Cardiac septum (tissue), 1 donor: ENCODE results near the gene PFN1. TPM values are rescaled to one million over a fixed set of nuclear protein-coding genes. Genes with fewer than 3 reads are reported as not detected.
A peak's percentile ranks its signal among the peaks of the same experiment; 100 is the strongest.

Source experiments
- DNase-seq: peaks from one replicate; pipeline ENCODE4 v3.0.0-alpha.2; 2020; ENCODE audit warnings: low spot score
- intact Hi-C: fragments of 100-400 bp; cut with DNase I; formaldehyde crosslinking; loops from one replicate; pipeline ENCODE4 v1.14.0; 2022
- microRNA-seq: library from miRNA; unstranded; fragments of <30 nt; microRNA quantifications from one replicate; pipeline ENCODE4 v1.2.0, GENCODE V29; 2020
- total RNA-seq: library from RNA; stranded (reverse); fragmentation: NEBNext Ultra II Directional; extraction: Animal tissue kit (Norgen Biotek cat#: 25700); gene quantifications from one replicate; pipeline ENCODE4 v1.2.1, GENCODE V29; 2021
- donor health status: DM: no; HTN: no; CAD: no.

PFN1 gene
- total RNA-seq, 1 donor from 2014 or later: 204 TPM

GRCh38 chr17:4901648-4902344 lies 46.5 kb downstream of the PFN1 start:
- intact Hi-C loops: loop anchor here (5.0 kb wide), 1 partner anchor 189 kb away; the partner anchor contains the start of gene ARRB2

GRCh38 chr17:4901108-4901647 lies 47.2 kb downstream of the PFN1 start:
- DNase-seq: no peak
- intact Hi-C loops: loop anchor here (5.0 kb wide), 1 partner anchor 189 kb away; the partner anchor contains the start of gene ARRB2

More at GRCh38 chr17:4901648-4902344, 46.5 kb downstream of the PFN1 start:
- DNase-seq: no peak

GRCh38 chr17:4900231-4901107 lies 47.9 kb downstream of the PFN1 start:
- intact Hi-C loops: loop anchor here (5.0 kb wide), 1 partner anchor 188 kb away; the partner anchor contains the start of gene ARRB2
- no peak for DNase-seq

- DNase-seq: peak; percentile 92
- intact Hi-C loops: loop anchor here (5.0 kb wide), 1 partner anchor 187 kb away; the partner anchor contains the start of gene ARRB2
These were observed 48.7 kb downstream of the PFN1 start, which contains the start of gene C17orf107 for GRCh38 chr17:4899341-4900230. TSS of gene C17orf107 (plus strand) at chr17:4899536. CDS start at chr17:4899763, 227 bp downstream.

- intact Hi-C loops: no loop called here
- DNase-seq: no peak
These were observed 49.4 kb downstream of the PFN1 start for GRCh38 chr17:4898927-4899326.

- intact Hi-C loops: no loop called here
- DNase-seq: no peak
These were observed 50.0 kb downstream of the PFN1 start for GRCh38 chr17:4898351-4898750.

- DNase-seq: no peak
- intact Hi-C loops: no loop called here
These were observed 50.5 kb downstream of the PFN1 start for GRCh38 chr17:4897785-4898184.

- intact Hi-C loops: no loop called here
- no peak for DNase-seq
These were observed 51.1 kb downstream of the PFN1 start for GRCh38 chr17:4897198-4897687.

GRCh38 chr17:4896332-4897197 lies 51.8 kb downstream of the PFN1 start:
- DNase-seq: no peak
- intact Hi-C loops: no loop called here

GRCh38 chr17:4895657-4896331 lies 52.5 kb downstream of the PFN1 start:
- intact Hi-C loops: no loop called here
- no peak for DNase-seq

Small RNA genes lying within 50 kb of the gene (microRNA-seq; reads per million reads assigned to microRNA genes)
- gene MIR6864 (not detected), gene MIR6865 (not detected)

Other genes starting within 250 kb of the PFN1 start
- 36.4 TPM for gene PELP1, start 244.4 kb downstream of the PFN1 start, total RNA-seq
- gene ARRB2, start 237.9 kb downstream of the PFN1 start, total RNA-seq: 20.8 TPM
- 19.9 TPM for gene MED11, start 217.1 kb downstream of the PFN1 start, total RNA-seq
- 0.40 TPM for gene ZMYND15, start 208.7 kb downstream of the PFN1 start, total RNA-seq
- 3.6 TPM for gene CXCL16, start 208.6 kb downstream of the PFN1 start, total RNA-seq
- not detected for gene TM4SF5, start 176.6 kb downstream of the PFN1 start, total RNA-seq
- gene VMO1, start 162.2 kb downstream of the PFN1 start, total RNA-seq: 0.97 TPM
- gene GLTPD2, start 159.6 kb downstream of the PFN1 start, total RNA-seq: not detected
- gene PSMB6, start 152.4 kb downstream of the PFN1 start, total RNA-seq: 147 TPM
- 9.5 TPM for gene PLD2, start 141.4 kb downstream of the PFN1 start, total RNA-seq
- 44.0 TPM for gene MINK1, start 115.2 kb downstream of the PFN1 start, total RNA-seq
- 0.46 TPM for gene C17orf107, start 49.0 kb downstream of the PFN1 start, total RNA-seq
- 5.5 TPM for gene CHRNE, start 45.4 kb downstream of the PFN1 start, total RNA-seq
- gene GP1BA, start 16.3 kb downstream of the PFN1 start, total RNA-seq: not detected
- 176 TPM for gene SLC25A11, start 8.5 kb downstream of the PFN1 start, total RNA-seq
- 84.7 TPM for gene RNF167, start 8.3 kb downstream of the PFN1 start, total RNA-seq
- gene ENO3, start 2.6 kb upstream of the PFN1 start, total RNA-seq: 382 TPM
- gene SPAG7, start 19.3 kb upstream of the PFN1 start, total RNA-seq: 104 TPM
- gene CAMTA2, start 39.1 kb upstream of the PFN1 start, total RNA-seq: 38.9 TPM
- 1.8 TPM for gene INCA1, start 49.0 kb upstream of the PFN1 start, total RNA-seq
- gene KIF1C, start 49.4 kb upstream of the PFN1 start, total RNA-seq: 646 TPM
- gene SLC52A1, start 86.9 kb upstream of the PFN1 start, total RNA-seq: not detected
- 12.6 TPM for gene ZFP3, start 129.9 kb upstream of the PFN1 start, total RNA-seq
- gene ZNF232, start 163.3 kb upstream of the PFN1 start, total RNA-seq: 4.1 TPM
- gene USP6, start 167.5 kb upstream of the PFN1 start, total RNA-seq: 0.08 TPM
- 5.8 TPM for gene ZNF594, start 243.3 kb upstream of the PFN1 start, total RNA-seq